ENCODE results near the gene OR2D2. TPM values are rescaled to one million over a fixed set of nuclear protein-coding genes. Genes with fewer than 3 reads are reported as not detected.

OR2D2 gene
- total and polyA plus RNA-seq, 2 experiments from 2014 or later = 0.24 TPM

- Histone ChIP-seq H3K27me3 (ENCODE audit: insufficient read depth) (no peaks in the 10 kb centered on the region), H3K79me2 (replicated peaks; ENCODE audit: insufficient read depth) (no peaks in the 10 kb centered on the region), H2AFZ (no peak overlapping the region), H3K4me1 (ENCODE audit: insufficient read depth) (no peaks in the 10 kb centered on the region), H3K4me2 (no peak overlapping the region), H3K9me2 (ENCODE audit: insufficient read depth) (no peaks in the 10 kb centered on the region), H3K36me3 (ENCODE audit: insufficient read depth) (no peaks in the 10 kb centered on the region), H3F3A (replicated peaks; ENCODE audit: low read depth) (no peaks in the 10 kb centered on the region), H4K20me1 (replicated peaks; ENCODE audit: insufficient read depth) (no peaks in the 10 kb centered on the region), H3K4me3 (no peak overlapping the region), H3K27ac (ENCODE audit: low read depth) (no peak overlapping the region)
- no peak for ATAC-seq
- H3K27ac Mint-ChIP-seq = no peak overlapping the region
- no peaks in the 10 kb centered on the region for H3K27me3 Mint-ChIP-seq (ENCODE audit: insufficient read depth, low read depth, poor library complexity)
- DNase-seq (ENCODE audit: low spot score) = peak; percentile 11
- H3K4me3 Mint-ChIP-seq = no peak overlapping the region
- no peaks in the 10 kb centered on the region for H3K4me1 Mint-ChIP-seq
- peaks cover 7% of the 10 kb centered on the region; the same call in 2 of the 3 replicates for H3K36me3 Mint-ChIP-seq (ENCODE audit: low read depth)
- peaks cover 20% of the 10 kb centered on the region for H3K9me3 Mint-ChIP-seq
- TF ChIP-seq ETS1 (IDR thresholded peaks at IDR 0.05) (no peak), JUNB (IDR thresholded peaks at IDR 0.05; ENCODE audit: unreplicated experiment) (no peak), CREB1 (CRISPR knock-in tag; IDR thresholded peaks at IDR 0.05; ENCODE audit: low read depth) (no peak), EZH2 (IDR thresholded peaks at IDR 0.05; ENCODE audit: low read depth, unreplicated experiment) (no peak), POLR2AphosphoS5 (IDR thresholded peaks at IDR 0.05; ENCODE audit: low read depth) (no peak), REST (IDR thresholded peaks at IDR 0.05; ENCODE audit: unreplicated experiment) (no peak), ZNF114 (CRISPR knock-in tag; IDR thresholded peaks at IDR 0.05) (no peak), CTCF (conservative IDR thresholded peaks at IDR 0.05; ENCODE audit: low read depth in 2 of 2) (peak in 1 of 2 experiments; percentile 48; a peak in 3 of 4 replicates), STAT1 (IDR thresholded peaks at IDR 0.05; ENCODE audit: unreplicated experiment) (no peak)
These were observed 8.2 kb upstream of the OR2D2 start for GRCh38 chr11:6900327-6900999.
